HEK293 (cell line): ENCODE data around the gene MDFIC.

ENCODE experiments used
- CTCF ChIA-PET: fragments of 350-600 bp; formaldehyde crosslinking; extraction: SDS; loops from one replicate; lab custom pipeline; 2021; ENCODE audit warnings: antibody characterized with exemption; lab: Yijun Ruan, JAX
- POLR2A ChIA-PET: fragments of 300-600 bp; formaldehyde crosslinking; extraction: SDS; loops from one replicate; lab custom pipeline; 2020; ENCODE audit warnings: antibody characterized with exemption, inconsistent platforms; lab: Yijun Ruan, JAX
- H3K27ac ChIP-seq: fragments of 200-500 bp; sonication (Bioruptor generic); 2 replicates; pipeline ENCODE4 v1.5.1; 2014; ENCODE audit warnings: low read depth, low read length, control low read depth, inconsistent platforms; ENCODE audit errors: extremely low read depth
- H3K36me3 ChIP-seq, 2 experiments: fragments of 200-500 bp in 1 of 2; sonication (Bioruptor generic) in 1 of 2; 1 replicate in 1 of 2; 2 replicates in 1 of 2; pipeline ENCODE4 v1.5.1; 2014 to 2017; ENCODE audit warnings: inconsistent platforms in 2 of 2, low read length in 2 of 2; ENCODE audit not compliant: control insufficient read depth in 2 of 2, insufficient read depth in 1 of 2
- H3K4me1 ChIP-seq: fragments of 200-500 bp; sonication (Bioruptor generic); 2 replicates; pipeline ENCODE4 v1.5.1; 2014; ENCODE audit warnings: mild to moderate bottlenecking, low read length, inconsistent platforms; ENCODE audit not compliant: control insufficient read depth, insufficient read depth
- H3K4me3 ChIP-seq: 2 replicates; pipeline ENCODE4 v1.5.1; 2011; ENCODE audit warnings: low read depth, mild to moderate bottlenecking, control low read depth, low read length, moderate library complexity
- H3K9me3 ChIP-seq: fragments of 200-500 bp; sonication (Bioruptor generic); 2 replicates; pipeline ENCODE4 v1.5.1; 2014; ENCODE audit warnings: low read depth, low read length, inconsistent platforms; ENCODE audit not compliant: control insufficient read depth, insufficient read depth
- HOXC10 ChIP-seq: sonication (generic); formaldehyde crosslinking; IDR thresholded peaks from 2 replicates; pipeline ENCODE4 v1.8.1; 2023; ENCODE audit warnings: mild to moderate bottlenecking, missing genetic modification reagents
- IKZF3 ChIP-seq: fragments of 450-650 bp; IDR thresholded peaks from 2 replicates; pipeline ENCODE4 v1.5.0; 2018; ENCODE audit warnings: missing biosample characterization, mild to moderate bottlenecking, missing genetic modification characterization, moderate library complexity
- KLF7 ChIP-seq: fragments of 450-650 bp; formaldehyde crosslinking; IDR thresholded peaks from 2 replicates; pipeline ENCODE4 v1.5.1; 2016; ENCODE audit warnings: missing biosample characterization, missing genetic modification characterization, borderline replicate concordance
- SCRT2 ChIP-seq: fragments of 450-650 bp; formaldehyde crosslinking; IDR thresholded peaks from 2 replicates; pipeline ENCODE4 v1.5.1; 2016; ENCODE audit warnings: missing biosample characterization, missing genetic modification characterization
- SETDB1 ChIP-seq: IDR thresholded peaks from one replicate; pipeline ENCODE4 v1.6.1; 2017; ENCODE audit warnings: mild to moderate bottlenecking, low read length, moderate library complexity, mixed read lengths; ENCODE audit not compliant: insufficient read length
- ZBTB7A ChIP-seq: fragments of 450-650 bp; formaldehyde crosslinking; IDR thresholded peaks from 2 replicates; pipeline ENCODE4 v1.5.1; 2016; ENCODE audit warnings: low read depth, missing biosample characterization, missing genetic modification characterization
- ZNF155 ChIP-seq: fragments of 450-650 bp; formaldehyde crosslinking; IDR thresholded peaks from 2 replicates; pipeline ENCODE4 v1.5.1; 2016; ENCODE audit warnings: missing biosample characterization, missing genetic modification characterization
- ZNF16 ChIP-seq: fragments of 450-650 bp; formaldehyde crosslinking; IDR thresholded peaks from 2 replicates; pipeline ENCODE4 v1.5.1; 2016; ENCODE audit warnings: low read depth, missing biosample characterization, missing genetic modification characterization
- ZNF214 ChIP-seq: fragments of 450-650 bp; formaldehyde crosslinking; IDR thresholded peaks from 2 replicates; pipeline ENCODE4 v1.5.1; 2017; ENCODE audit warnings: missing biosample characterization, mild to moderate bottlenecking, missing genetic modification characterization, borderline replicate concordance
- ZNF221 ChIP-seq: fragments of 450-650 bp; formaldehyde crosslinking; IDR thresholded peaks from 2 replicates; pipeline ENCODE4 v1.5.1; 2017; ENCODE audit warnings: missing biosample characterization, missing genetic modification characterization, borderline replicate concordance
- ZNF23 ChIP-seq: fragments of 450-650 bp; formaldehyde crosslinking; IDR thresholded peaks from 2 replicates; pipeline ENCODE4 v1.5.1; 2016; ENCODE audit warnings: missing biosample characterization, missing genetic modification characterization, borderline replicate concordance
- ZNF404 ChIP-seq: fragments of 450-650 bp; formaldehyde crosslinking; IDR thresholded peaks from 2 replicates; pipeline ENCODE4 v1.5.1; 2017; ENCODE audit warnings: missing biosample characterization, missing genetic modification characterization
- ZNF423 ChIP-seq: fragments of 450-650 bp; formaldehyde crosslinking; IDR thresholded peaks from 2 replicates; pipeline ENCODE4 v1.5.1; 2016; ENCODE audit warnings: missing biosample characterization, missing genetic modification characterization
- ZNF48 ChIP-seq: fragments of 450-650 bp; formaldehyde crosslinking; IDR thresholded peaks from 2 replicates; pipeline ENCODE4 v1.5.1; 2016; ENCODE audit warnings: missing biosample characterization, missing genetic modification characterization
- ZNF548 ChIP-seq: fragments of 450-650 bp; formaldehyde crosslinking; IDR thresholded peaks from 2 replicates; pipeline ENCODE4 v1.5.1; 2016; ENCODE audit warnings: missing biosample characterization, missing genetic modification characterization
- ZNF610 ChIP-seq: fragments of 450-650 bp; formaldehyde crosslinking; IDR thresholded peaks from 2 replicates; pipeline ENCODE4 v1.5.1; 2016; ENCODE audit warnings: missing biosample characterization, missing genetic modification characterization, borderline replicate concordance
- ZNF624 ChIP-seq: fragments of 450-650 bp; formaldehyde crosslinking; IDR thresholded peaks from 2 replicates; pipeline ENCODE4 v1.5.1; 2017; ENCODE audit warnings: missing biosample characterization, missing genetic modification characterization
- ZNF654 ChIP-seq: fragments of 450-650 bp; formaldehyde crosslinking; IDR thresholded peaks from 2 replicates; pipeline ENCODE4 v1.5.1; 2016; ENCODE audit warnings: low read depth, missing biosample characterization, missing genetic modification characterization
- ZNF747 ChIP-seq: fragments of 450-650 bp; formaldehyde crosslinking; IDR thresholded peaks from 2 replicates; pipeline ENCODE4 v1.5.1; 2016; ENCODE audit warnings: missing biosample characterization, missing genetic modification characterization
- ZNF777 ChIP-seq: fragments of 450-650 bp; formaldehyde crosslinking; IDR thresholded peaks from 2 replicates; pipeline ENCODE4 v1.5.1; 2017; ENCODE audit warnings: missing biosample characterization, missing genetic modification characterization, borderline replicate concordance
- TF ChIP-seq, protein P1 (sequence below): fragments of 450-650 bp; formaldehyde crosslinking; IDR thresholded peaks from 2 replicates; pipeline ENCODE4 v1.5.1; 2016; ENCODE audit warnings: missing biosample characterization, missing genetic modification characterization, borderline replicate concordance
- TF ChIP-seq, protein P2 (sequence below): fragments of 450-650 bp; formaldehyde crosslinking; IDR thresholded peaks from 2 replicates; pipeline ENCODE4 v1.5.1; 2016; ENCODE audit warnings: missing biosample characterization, missing genetic modification characterization, low read depth
- TF ChIP-seq, protein P3 (sequence below): fragments of 450-650 bp; formaldehyde crosslinking; IDR thresholded peaks from 2 replicates; pipeline ENCODE4 v1.5.1; 2017; ENCODE audit warnings: missing biosample characterization, mild to moderate bottlenecking, missing genetic modification characterization, moderate library complexity

Gene MDFIC

DNA sequence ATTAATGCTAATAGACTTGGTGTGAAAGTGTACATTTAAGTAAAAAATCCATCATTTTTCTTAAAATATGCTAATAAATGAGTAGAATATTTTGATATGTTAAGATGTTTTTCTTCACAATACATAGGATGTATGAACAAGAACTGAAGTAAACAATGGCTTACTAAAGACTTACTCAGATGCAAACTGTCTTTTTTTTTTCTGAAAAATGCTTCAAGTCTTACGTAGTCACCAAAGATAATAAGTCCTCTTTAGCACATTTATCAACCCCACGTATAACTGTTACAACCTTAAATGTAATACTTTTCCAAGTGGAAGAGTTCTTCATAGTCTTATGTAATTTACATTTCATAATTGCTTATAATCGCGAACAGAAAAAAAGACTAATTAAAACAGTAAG, 54.8 kb downstream of the MDFIC start (continued):
- TF ChIP-seq ZNF610 (tag by site-specific recombination) (no peak), ZNF48 (tag by site-specific recombination) (no peak), SCRT2 (no peak), ZBTB7A (tag by site-specific recombination) (no peak), HOXC10 (CRISPR knock-in tag) (no peak), ZNF777 (tag by site-specific recombination) (no peak), KLF7 (tag by site-specific recombination) (no peak), ZNF747 (tag by site-specific recombination) (no peak)

DNA sequence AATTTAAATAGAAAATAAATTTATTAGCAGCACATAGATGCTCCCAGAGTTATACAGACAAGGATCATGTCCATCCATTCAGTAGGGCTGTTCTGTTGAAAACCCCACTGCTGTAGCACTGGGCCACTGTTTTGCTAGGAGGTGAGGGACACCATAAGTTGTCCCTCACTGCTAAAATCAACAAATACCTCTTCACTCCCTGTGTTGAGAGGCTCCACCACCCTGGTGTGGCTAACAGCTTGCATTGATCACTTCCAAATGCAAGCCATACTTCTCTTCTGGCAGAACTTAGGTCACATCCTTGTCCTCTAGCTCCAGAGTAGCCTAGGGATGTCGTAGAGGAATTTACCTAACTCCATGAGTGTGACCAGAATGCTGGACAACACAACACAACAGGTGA, 55.4 kb downstream of the MDFIC start:
- H3K36me3 ChIP-seq, result no peaks in the 10 kb centered on the region
- no peak overlapping the region for H3K27ac ChIP-seq
- CTCF ChIA-PET, result interaction anchor here (1.0 kb wide), 1 partner anchor 32 kb away, joined by 6 read pairs; no protein-coding TSS in a partner anchor
- H3K4me3 ChIP-seq, result no peak overlapping the region
- no peaks in the 10 kb centered on the region for H3K9me3 ChIP-seq
- TF ChIP-seq, protein P1, sequence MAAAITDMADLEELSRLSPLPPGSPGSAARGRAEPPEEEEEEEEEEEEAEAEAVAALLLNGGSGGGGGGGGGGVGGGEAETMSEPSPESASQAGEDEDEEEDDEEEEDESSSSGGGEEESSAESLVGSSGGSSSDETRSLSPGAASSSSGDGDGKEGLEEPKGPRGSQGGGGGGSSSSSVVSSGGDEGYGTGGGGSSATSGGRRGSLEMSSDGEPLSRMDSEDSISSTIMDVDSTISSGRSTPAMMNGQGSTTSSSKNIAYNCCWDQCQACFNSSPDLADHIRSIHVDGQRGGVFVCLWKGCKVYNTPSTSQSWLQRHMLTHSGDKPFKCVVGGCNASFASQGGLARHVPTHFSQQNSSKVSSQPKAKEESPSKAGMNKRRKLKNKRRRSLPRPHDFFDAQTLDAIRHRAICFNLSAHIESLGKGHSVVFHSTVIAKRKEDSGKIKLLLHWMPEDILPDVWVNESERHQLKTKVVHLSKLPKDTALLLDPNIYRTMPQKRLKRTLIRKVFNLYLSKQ (tag by site-specific recombination), result no peak
- TF ChIP-seq, protein P2, sequence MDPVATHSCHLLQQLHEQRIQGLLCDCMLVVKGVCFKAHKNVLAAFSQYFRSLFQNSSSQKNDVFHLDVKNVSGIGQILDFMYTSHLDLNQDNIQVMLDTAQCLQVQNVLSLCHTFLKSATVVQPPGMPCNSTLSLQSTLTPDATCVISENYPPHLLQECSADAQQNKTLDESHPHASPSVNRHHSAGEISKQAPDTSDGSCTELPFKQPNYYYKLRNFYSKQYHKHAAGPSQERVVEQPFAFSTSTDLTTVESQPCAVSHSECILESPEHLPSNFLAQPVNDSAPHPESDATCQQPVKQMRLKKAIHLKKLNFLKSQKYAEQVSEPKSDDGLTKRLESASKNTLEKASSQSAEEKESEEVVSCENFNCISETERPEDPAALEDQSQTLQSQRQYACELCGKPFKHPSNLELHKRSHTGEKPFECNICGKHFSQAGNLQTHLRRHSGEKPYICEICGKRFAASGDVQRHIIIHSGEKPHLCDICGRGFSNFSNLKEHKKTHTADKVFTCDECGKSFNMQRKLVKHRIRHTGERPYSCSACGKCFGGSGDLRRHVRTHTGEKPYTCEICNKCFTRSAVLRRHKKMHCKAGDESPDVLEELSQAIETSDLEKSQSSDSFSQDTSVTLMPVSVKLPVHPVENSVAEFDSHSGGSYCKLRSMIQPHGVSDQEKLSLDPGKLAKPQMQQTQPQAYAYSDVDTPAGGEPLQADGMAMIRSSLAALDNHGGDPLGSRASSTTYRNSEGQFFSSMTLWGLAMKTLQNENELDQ, result no peak
- no peak for TF ChIP-seq IKZF3
- POLR2A ChIA-PET, result no interaction called here
- H3K4me1 ChIP-seq, result no peaks in the 10 kb centered on the region

DNA sequence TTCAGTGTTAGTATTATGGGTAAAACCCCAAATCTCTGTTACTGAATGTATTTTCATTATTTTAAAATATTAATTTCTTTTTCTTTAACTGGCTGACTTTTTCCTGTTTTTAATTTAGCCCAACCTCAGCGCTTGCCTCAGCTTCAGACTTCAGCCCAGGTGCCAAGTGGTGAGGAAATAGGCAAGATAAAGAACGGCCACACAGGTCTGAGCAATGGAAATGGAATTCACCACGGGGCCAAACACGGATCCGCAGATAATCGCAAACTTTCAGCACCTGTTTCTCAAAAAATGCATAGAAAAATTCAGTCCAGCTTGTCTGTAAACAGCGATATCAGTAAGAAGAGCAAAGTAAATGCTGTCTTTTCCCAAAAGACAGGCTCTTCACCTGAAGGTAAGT, 57.5 kb downstream of the MDFIC start:
- Histone ChIP-seq H3K36me3 (no peaks in the 10 kb centered on the region), H3K27ac (no peak overlapping the region), H3K4me3 (no peak overlapping the region), H3K9me3 (no peaks in the 10 kb centered on the region), H3K4me1 (no peaks in the 10 kb centered on the region)
- ChIA-PET POLR2A (no interaction called here), CTCF (no interaction called here)
- TF ChIP-seq ZNF23 (tag by site-specific recombination), result no peak
- no peak for TF ChIP-seq SETDB1
- no peak for TF ChIP-seq ZNF404 (tag by site-specific recombination)
- TF ChIP-seq SCRT2, result no peak

DNA sequence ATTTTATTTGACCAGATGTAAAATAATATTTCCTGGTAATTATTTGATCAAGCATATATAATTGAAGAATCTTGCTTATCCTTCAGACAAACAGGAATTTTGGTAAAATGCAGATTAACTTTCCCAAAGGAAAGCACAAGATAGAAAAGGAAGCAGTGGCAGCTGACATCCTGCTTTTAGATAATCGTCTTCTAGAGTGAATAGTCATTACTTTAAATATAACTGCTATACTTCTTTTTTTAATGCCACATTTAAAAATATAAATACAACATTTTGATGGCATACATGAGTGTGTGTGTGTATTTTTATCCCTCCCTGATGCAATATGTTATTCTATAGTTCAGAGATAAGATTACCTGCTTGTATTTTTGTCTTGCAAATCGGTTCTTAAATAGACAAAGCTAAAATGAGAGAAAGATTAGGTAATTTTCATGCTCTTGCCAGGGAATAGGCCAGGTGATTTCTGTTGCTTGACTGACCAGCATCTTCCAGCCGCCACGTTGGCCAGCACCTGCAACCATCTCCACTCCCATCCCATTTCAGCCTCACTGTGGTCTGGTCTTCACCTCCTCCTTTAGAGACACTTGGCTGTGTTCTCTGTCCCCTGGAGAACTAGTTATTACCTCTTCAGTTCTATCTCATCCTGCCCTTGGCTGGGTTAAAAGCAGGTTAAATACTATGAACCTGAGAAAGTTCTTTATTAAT, 58.1 kb downstream of the MDFIC start:
- no peaks in the 10 kb centered on the region for H3K36me3 ChIP-seq
- H3K9me3 ChIP-seq, result no peaks in the 10 kb centered on the region
- TF ChIP-seq ZNF624 (tag by site-specific recombination) (no peak), ZNF214 (tag by site-specific recombination) (no peak), ZNF548 (tag by site-specific recombination) (no peak), ZNF221 (tag by site-specific recombination) (no peak), ZNF155 (no peak), ZNF654 (tag by site-specific recombination) (no peak), ZNF423 (tag by site-specific recombination) (no peak), ZNF16 (no peak)
- TF ChIP-seq, protein P3, sequence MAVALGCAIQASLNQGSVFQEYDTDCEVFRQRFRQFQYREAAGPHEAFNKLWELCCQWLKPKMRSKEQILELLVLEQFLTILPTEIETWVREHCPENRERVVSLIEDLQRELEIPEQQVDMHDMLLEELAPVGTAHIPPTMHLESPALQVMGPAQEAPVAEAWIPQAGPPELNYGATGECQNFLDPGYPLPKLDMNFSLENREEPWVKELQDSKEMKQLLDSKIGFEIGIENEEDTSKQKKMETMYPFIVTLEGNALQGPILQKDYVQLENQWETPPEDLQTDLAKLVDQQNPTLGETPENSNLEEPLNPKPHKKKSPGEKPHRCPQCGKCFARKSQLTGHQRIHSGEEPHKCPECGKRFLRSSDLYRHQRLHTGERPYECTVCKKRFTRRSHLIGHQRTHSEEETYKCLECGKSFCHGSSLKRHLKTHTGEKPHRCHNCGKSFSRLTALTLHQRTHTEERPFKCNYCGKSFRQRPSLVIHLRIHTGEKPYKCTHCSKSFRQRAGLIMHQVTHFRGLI (tag by site-specific recombination), result no peak
- TF ChIP-seq, all 188 proteins: peak for 0
- H3K4me1 ChIP-seq, result no peaks in the 10 kb centered on the region
- POLR2A ChIA-PET, result no interaction called here
- CTCF ChIA-PET, result no interaction called here
- no peak overlapping the region for H3K4me3 ChIP-seq
- H3K27ac ChIP-seq, result no peak overlapping the region
